Upper lobe of left lung (tissue), 6 donors: ENCODE results near the gene DACH1. TPM values are rescaled to one million over a fixed set of nuclear protein-coding genes. Genes with fewer than 3 reads are reported as not detected.

Experiments used
- ATAC-seq, 2 donors: fragments of 200-7000 bp; cut with Tn5 transposase; one replicate each; pipeline ENCODE4 v1.9.1; 2022; ENCODE audit warnings: mild to moderate bottlenecking in 2 of 2, moderate library complexity in 2 of 2; ENCODE audit not compliant: low FRiP score in 2 of 2
- DNase-seq, 2 donors: peaks; one replicate each; pipeline ENCODE4 v3.0.0-alpha.2; 2019 to 2020
- H3K27ac ChIP-seq, 4 donors: fragments of 200-600 bp; sonication (generic); one replicate each; pipeline ENCODE4 v1.5.1; 2016 to 2019
- H3K27me3 ChIP-seq, 4 donors: fragments of 200-600 bp; sonication (generic); one replicate each; pipeline ENCODE4 v1.5.1; 2017 to 2019
- H3K36me3 ChIP-seq, 4 donors: fragments of 200-600 bp; sonication (generic); one replicate each; pipeline ENCODE4 v1.5.1; 2016 to 2019
- H3K4me1 ChIP-seq, 4 donors: fragments of 200-600 bp; sonication (generic); one replicate each; pipeline ENCODE4 v1.5.1; 2018 to 2019
- H3K4me3 ChIP-seq, 4 donors: fragments of 200-600 bp; sonication (generic); one replicate each; pipeline ENCODE4 v1.5.1; 2017 to 2019; ENCODE audit warnings: mild to moderate bottlenecking in 2 of 4, moderate library complexity in 1 of 4
- H3K9me3 ChIP-seq, 4 donors: fragments of 200-600 bp; sonication (generic); one replicate each; pipeline ENCODE4 v1.5.1; 2018 to 2019
- CTCF ChIP-seq, 6 experiments: fragments of 450-650 bp in 4 of 6; fragments of 200-600 bp in 2 of 6; sonication (generic) in 2 of 6; IDR thresholded peaks; one replicate each; pipeline ENCODE4 v1.5.1; 2016 to 2019; ENCODE audit warnings: antibody characterized with exemption in 6 of 6
- EP300 ChIP-seq, 4 donors: sonication (generic); formaldehyde crosslinking; IDR thresholded peaks; one replicate each; pipeline ENCODE4 v1.5.1; 2017; ENCODE audit warnings: antibody characterized with exemption in 4 of 4, control low read depth in 2 of 4
- POLR2A ChIP-seq, 4 donors: fragments of 450-650 bp; IDR thresholded peaks; one replicate each; pipeline ENCODE4 v1.5.1; 2016 to 2017; ENCODE audit warnings: antibody characterized with exemption in 4 of 4, mild to moderate bottlenecking in 2 of 4
- POLR2AphosphoS5 ChIP-seq, 2 donors: sonication (generic); formaldehyde crosslinking; IDR thresholded peaks; one replicate each; pipeline ENCODE4 v1.5.1; 2017; ENCODE audit warnings: antibody characterized with exemption in 2 of 2
- WGBS, 2 donors: methylation state at CpG; one replicate each; pipeline ENCODE4 v1.1.5; 2017 to 2018; 5-methylcytosine and 5-hydroxymethylcytosine counted together
- total RNA-seq, 6 donors: library from RNA; depleted of rRNA in 4 of 6; stranded (reverse); fragments of >200 nt in 4 of 6; gene quantifications; one replicate each; pipeline versions ENCODE4 v1.1.0 to v1.2.1, GENCODE V29; 2016 to 2021
- donor health status: DM: no; HTN: no; CAD: no; lungs with moderate emphysema.
- donor health status: DM: no; HTN: yes; CAD: no; lungs with severe emphysema.

The DACH1 gene
- total RNA-seq, 6 donors from 2014 or later, result 4.7 to 10.5 (median 6.7) TPM

GRCh38 chr13:71863254-71863865 lies 3.6 kb downstream of the DACH1 start:
- H3K4me1 ChIP-seq, result peaks cover 5 to 35% (median 14%) of the 10 kb centered on the region in 4 donors
- no peak for ATAC-seq
- H3K4me3 ChIP-seq, result peak overlapping the region in 3 of 4 donors; percentile 65 to 92 (median 72)
- TF ChIP-seq CTCF (IDR thresholded peaks at IDR 0.05) (no peak), EP300 (IDR thresholded peaks at IDR 0.05) (no peak), POLR2AphosphoS5 (IDR thresholded peaks at IDR 0.05) (no peak), POLR2A (IDR thresholded peaks at IDR 0.05) (no peak)
- WGBS, 2 donors, result 40 to 42% methylated on average over 4 of the region's 4 CpGs
- H3K9me3 ChIP-seq, result no peaks in the 10 kb centered on the region
- no peaks in the 10 kb centered on the region for H3K36me3 ChIP-seq
- peak overlapping the region in 2 of 4 donors; percentile 92 to 94 for H3K27ac ChIP-seq
- no peaks in the 10 kb centered on the region for H3K27me3 ChIP-seq
- DNase-seq, result no peak

DNA sequence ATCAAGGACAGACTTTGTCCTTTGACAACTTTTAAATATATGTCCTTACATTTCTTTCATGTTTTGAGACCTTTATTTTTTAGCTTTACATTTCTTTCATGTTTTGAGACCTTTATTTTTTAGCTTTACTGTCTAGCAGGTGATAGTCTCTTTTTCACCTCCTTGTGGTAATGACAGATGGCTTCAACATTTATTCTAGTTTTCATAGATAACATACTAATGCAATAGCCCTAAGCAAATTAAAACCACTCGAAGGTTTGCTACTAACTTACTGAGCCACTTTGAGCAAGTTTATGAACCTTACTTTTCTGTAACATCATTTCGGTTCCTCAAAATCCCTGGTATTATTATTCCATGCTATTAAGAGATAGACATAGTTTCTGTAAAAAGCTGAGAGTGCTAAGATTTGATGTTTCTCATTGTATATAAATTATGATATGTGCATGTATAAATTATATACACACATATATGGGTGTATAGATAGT lies 4.5 kb downstream of the DACH1 start:
- peak overlapping the region in 1 of 4 donors; percentile 92 for H3K4me3 ChIP-seq
- no peak for ATAC-seq

GRCh38 chr13:71861769-71862458 lies 5.1 kb downstream of the DACH1 start:
- H3K9me3 ChIP-seq, result no peaks in the 10 kb centered on the region
- ATAC-seq (no peak), DNase-seq (no peak)
- peak overlapping the region in 2 of 4 donors; percentile 67 to 92 for H3K27ac ChIP-seq
- TF ChIP-seq CTCF (IDR thresholded peaks at IDR 0.05) (no peak), POLR2AphosphoS5 (IDR thresholded peaks at IDR 0.05) (no peak), EP300 (IDR thresholded peaks at IDR 0.05) (no peak), POLR2A (IDR thresholded peaks at IDR 0.05) (no peak)
- no peaks in the 10 kb centered on the region for H3K36me3 ChIP-seq
- peaks cover 5 to 29% (median 14%) of the 10 kb centered on the region in 4 donors for H3K4me1 ChIP-seq
- no peaks in the 10 kb centered on the region for H3K27me3 ChIP-seq
- H3K4me3 ChIP-seq, result peak overlapping the region in 1 of 4 donors; percentile 92
- WGBS, 2 donors, result 28 to 35% methylated on average over 2 of the region's 2 CpGs

More for the DNA sequence above, 4.5 kb downstream of the DACH1 start:
- H3K9me3 ChIP-seq, result no peaks in the 10 kb centered on the region
- H3K27ac ChIP-seq, result peak overlapping the region in 2 of 4 donors; percentile 67 to 92
- no peaks in the 10 kb centered on the region for H3K27me3 ChIP-seq
- 38% methylated on average over 2 of the region's 2 CpGs for WGBS, 2 donors
- H3K4me1 ChIP-seq, result peaks cover 5 to 30% (median 14%) of the 10 kb centered on the region in 4 donors
- DNase-seq, result no peak
- no peaks in the 10 kb centered on the region for H3K36me3 ChIP-seq
- TF ChIP-seq POLR2A (IDR thresholded peaks at IDR 0.05) (no peak), EP300 (IDR thresholded peaks at IDR 0.05) (no peak), POLR2AphosphoS5 (IDR thresholded peaks at IDR 0.05) (no peak), CTCF (IDR thresholded peaks at IDR 0.05) (no peak)

- no peak overlapping the region for H3K4me3 ChIP-seq
- ATAC-seq (no peak), DNase-seq (no peak)
- no peaks in the 10 kb centered on the region for H3K9me3 ChIP-seq
- peaks cover 5 to 23% (median 12%) of the 10 kb centered on the region in 4 donors for H3K4me1 ChIP-seq
- 44 to 45% methylated on average over 3 of the region's 3 CpGs for WGBS, 2 donors
- H3K27me3 ChIP-seq, result no peaks in the 10 kb centered on the region
- peak overlapping the region in 2 of 4 donors; percentile 40 to 67 for H3K27ac ChIP-seq
- no peaks in the 10 kb centered on the region for H3K36me3 ChIP-seq
- no peak for TF ChIP-seq POLR2AphosphoS5 (IDR thresholded peaks at IDR 0.05)
- no peak for TF ChIP-seq EP300 (IDR thresholded peaks at IDR 0.05)
- TF ChIP-seq CTCF (IDR thresholded peaks at IDR 0.05), result no peak
Measured at GRCh38 chr13:71860547-71861138, 6.4 kb downstream of the DACH1 start.
